Right cardiac atrium (tissue), 5 donors: ENCODE data around the gene PLSCR5. TPM values are rescaled to one million over a fixed set of nuclear protein-coding genes. Genes with fewer than 3 reads are reported as not detected.
A peak's percentile ranks its signal among the peaks of the same experiment; 100 is the strongest.

Source experiments
- ATAC-seq, 2 donors: fragments of 200-7000 bp; cut with Tn5 transposase; one replicate each; pipeline versions ENCODE4 v1.8.0 to v1.9.1; 2020; ENCODE audit warnings: moderate library complexity in 2 of 2, mild to moderate bottlenecking in 1 of 2
- DNase-seq, 3 donors: peaks; one replicate each; pipeline ENCODE4 v3.0.0-alpha.2; 2020
- H3K27ac ChIP-seq: one replicate; pipeline ENCODE4 v1.5.1; 2013; ENCODE audit warnings: mild to moderate bottlenecking, low read length, control low read depth, moderate library complexity
- H3K27me3 ChIP-seq: one replicate; pipeline ENCODE4 v1.6.1; 2013; ENCODE audit not compliant: control insufficient read depth, insufficient read depth
- H3K4me1 ChIP-seq: one replicate; pipeline ENCODE4 v1.6.1; 2013; ENCODE audit warnings: low read length; ENCODE audit not compliant: control insufficient read depth, insufficient read depth
- H3K4me3 ChIP-seq: one replicate; pipeline ENCODE4 v1.5.1; 2013; ENCODE audit warnings: low read length, control low read depth
- H3K9me3 ChIP-seq: one replicate; pipeline ENCODE4 v1.6.1; 2013; ENCODE audit warnings: low read length; ENCODE audit not compliant: control insufficient read depth
- WGBS: extraction: QIAGEN DNeasy Blood & Tissue Kit; methylation state at CpG from one replicate; pipeline ENCODE4 v1.1.7; 2013; 5-methylcytosine and 5-hydroxymethylcytosine counted together
- intact Hi-C, 4 donors: fragments of 100-400 bp; cut with DNase I; formaldehyde crosslinking; loops; one replicate each; pipeline versions ENCODE4 v1.11.0 to v1.14.0; 2022 to 2023
- long read RNA-seq, 4 donors: library from polyadenylated mRNA; unstranded; transcript quantifications; one replicate each; pipeline ENCODE4 v2.0.0, GENCODE V29; 2020 to 2021
- polyA plus RNA-seq: library from polyadenylated mRNA; stranded (reverse); fragments of 200-250 nt; gene quantifications from one replicate; pipeline ENCODE4 v1.2.3, GENCODE V29; 2013
- total RNA-seq, 4 donors: library from RNA; stranded (reverse); fragmentation: NEBNext Ultra II Directional; extraction: Animal tissue kit (Norgen Biotek cat#: 25700); gene quantifications; one replicate each; pipeline ENCODE4 v1.2.1, GENCODE V29; 2021
- donor health status: healthy with polysubstance abuse.
- donor health status: DM: no; HTN: yes; CAD: no.
- donor health status: DM: no; HTN: no; CAD: no.
- donor health status: DM: no; HTN: yes; CAD: no; lungs with severe emphysema.
- donor health status: DM: yes; HTN: yes; CAD: no.

PLSCR5 gene
- not detected for total RNA-seq
- not detected for polyA plus RNA-seq
- long read RNA-seq, donor 1 = 0 reads
- long read RNA-seq, donor 2 = 0 reads
- long read RNA-seq, donor 3 = 0 reads
- long read RNA-seq, donor 4 = 0 reads

DNA sequence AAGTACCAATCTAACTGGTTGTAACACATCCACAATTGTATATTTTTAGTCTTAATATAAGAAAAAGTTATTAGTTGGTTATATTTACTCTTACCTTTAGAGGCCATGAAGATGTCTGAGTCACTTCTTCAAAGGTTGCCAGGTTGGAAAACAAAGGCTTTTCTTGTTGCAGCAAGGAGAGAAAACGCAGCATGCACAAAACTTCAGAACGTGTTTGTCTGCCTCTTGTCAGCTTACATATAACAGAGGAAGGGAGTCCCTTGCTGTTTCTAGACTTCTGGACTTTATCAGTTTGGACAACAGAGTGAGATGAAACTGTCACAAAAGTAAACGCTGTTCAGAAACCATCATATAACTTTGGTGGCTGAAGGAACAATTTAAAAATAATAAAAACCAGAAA lies at the start of gene PLSCR5:
Gene PLSCR5, minus strand, starts transcription at position 241 of the 400 bp plus-strand sequence. Its CDS starts 134 bp downstream, at position 107.
- no peaks in the 10 kb centered on the region for H3K4me1 ChIP-seq
- H3K4me3 ChIP-seq = no peak within 1 kb of the TSS
- intact Hi-C loops = no loop called here
- no peak for ATAC-seq
- H3K27ac ChIP-seq = no peak within 1 kb of the TSS
- H3K9me3 ChIP-seq = no peaks in the 10 kb centered on the region
- WGBS = 23% methylated on average over 3 of the region's 3 CpGs
- no peaks in the 10 kb centered on the region for H3K27me3 ChIP-seq
- no peak for DNase-seq

DNA sequence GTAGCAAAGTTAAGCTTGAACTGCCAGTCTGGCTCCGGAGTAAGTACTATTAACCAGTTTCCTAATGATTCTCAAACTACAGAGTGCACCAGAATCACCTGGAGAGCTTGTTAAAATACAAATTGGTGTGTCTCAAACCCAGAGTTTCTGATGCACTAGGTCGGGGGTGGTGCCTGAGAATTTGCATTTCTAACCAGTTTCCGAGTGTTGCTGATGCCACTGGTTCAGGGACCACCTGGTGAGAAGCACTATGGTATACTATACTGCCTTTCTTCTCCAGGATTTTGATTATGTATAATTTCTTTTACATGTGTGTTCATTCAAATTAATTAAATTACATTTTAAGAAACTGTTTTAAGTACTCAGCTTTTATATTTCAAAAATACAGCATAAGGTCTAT lies 48.8 kb upstream of the PLSCR5 start:
- DNase-seq (no peak), ATAC-seq (no peak)
- intact Hi-C loops = no loop called here
- no peaks in the 10 kb centered on the region for H3K9me3 ChIP-seq
- H3K4me1 ChIP-seq = no peaks in the 10 kb centered on the region
- no peak overlapping the region for H3K27ac ChIP-seq
- H3K27me3 ChIP-seq = no peaks in the 10 kb centered on the region
- H3K4me3 ChIP-seq = no peak overlapping the region
- 65% methylated on average over 3 of the region's 3 CpGs for WGBS

- Histone ChIP-seq H3K27me3 (no peaks in the 10 kb centered on the region), H3K27ac (no peak overlapping the region), H3K4me1 (no peaks in the 10 kb centered on the region), H3K4me3 (no peak overlapping the region), H3K9me3 (no peaks in the 10 kb centered on the region)
- DNase-seq (no peak), ATAC-seq (peak in 1 of 2 donors; percentile 41)
- WGBS = 72% methylated on average over 2 of the region's 2 CpGs
- intact Hi-C loops = no loop called here
Measured at GRCh38 chr3:146650691-146651442, 45.7 kb upstream of the PLSCR5 start.

GRCh38 chr3:146646261-146646660 lies 41.1 kb upstream of the PLSCR5 start:
- ATAC-seq (no peak), DNase-seq (no peak)
- Histone ChIP-seq H3K27ac (no peak overlapping the region), H3K4me1 (no peaks in the 10 kb centered on the region), H3K27me3 (no peaks in the 10 kb centered on the region), H3K9me3 (no peaks in the 10 kb centered on the region), H3K4me3 (no peak overlapping the region)
- WGBS = 70% methylated on average over 4 of the region's 4 CpGs
- intact Hi-C loops = no loop called here

- ATAC-seq = no peak
- H3K4me3 ChIP-seq = no peak overlapping the region
- intact Hi-C loops = no loop called here
- no peaks in the 10 kb centered on the region for H3K27me3 ChIP-seq
- H3K4me1 ChIP-seq = no peaks in the 10 kb centered on the region
- H3K9me3 ChIP-seq = no peaks in the 10 kb centered on the region
- DNase-seq = no peak
- no peak overlapping the region for H3K27ac ChIP-seq
- 22% methylated on average over 3 of the region's 3 CpGs for WGBS
Measured at GRCh38 chr3:146640955-146641867, 36.1 kb upstream of the PLSCR5 start.

DNA sequence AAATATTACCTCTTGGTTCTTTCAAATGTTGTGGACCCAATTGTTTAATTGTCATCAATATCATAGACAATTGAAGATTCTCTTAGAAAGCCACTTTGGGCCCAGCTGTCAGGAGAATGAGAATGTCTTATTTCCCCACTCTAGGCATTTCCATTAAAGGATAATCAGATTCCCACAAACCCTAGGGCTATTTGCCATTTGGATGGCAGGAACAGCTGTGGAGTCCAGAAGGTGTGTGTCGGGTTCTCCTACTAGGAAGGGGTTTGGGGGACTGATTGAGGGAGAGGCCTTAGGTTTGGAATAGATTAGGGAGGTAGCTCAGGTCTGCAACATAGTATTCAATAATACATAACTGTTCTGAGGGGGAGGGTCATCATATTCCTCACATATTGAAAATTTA lies 35.2 kb upstream of the PLSCR5 start:
- intact Hi-C loops = no loop called here
- no peak for DNase-seq
- Histone ChIP-seq H3K27me3 (no peaks in the 10 kb centered on the region), H3K4me3 (no peak overlapping the region), H3K4me1 (no peaks in the 10 kb centered on the region), H3K9me3 (no peaks in the 10 kb centered on the region), H3K27ac (no peak overlapping the region)
- no peak for ATAC-seq
- 94% methylated on average over 1 of the region's 1 CpG for WGBS

DNA sequence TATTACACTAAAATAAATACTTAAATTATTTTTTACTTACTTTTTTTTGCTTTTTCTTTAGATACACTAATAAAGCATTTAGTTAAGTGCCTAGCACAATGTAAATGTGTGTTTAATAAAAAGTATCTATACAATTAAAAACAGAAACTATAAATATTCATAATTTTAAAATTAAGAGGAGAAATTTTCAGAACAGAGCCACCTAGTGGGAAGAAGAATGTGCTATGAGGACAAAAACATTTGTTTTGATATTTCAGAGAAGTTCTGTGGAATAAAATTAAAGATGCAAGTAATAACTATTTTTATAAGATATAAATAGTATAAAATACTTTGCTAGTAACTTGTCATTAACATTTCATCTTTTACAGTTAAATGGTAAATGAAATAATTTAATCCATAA lies 33.6 kb upstream of the PLSCR5 start:
- no peaks in the 10 kb centered on the region for H3K9me3 ChIP-seq
- H3K27ac ChIP-seq = no peak overlapping the region
- ATAC-seq (no peak), DNase-seq (no peak)
- intact Hi-C loops = no loop called here
- no peak overlapping the region for H3K4me3 ChIP-seq
- no peaks in the 10 kb centered on the region for H3K4me1 ChIP-seq
- H3K27me3 ChIP-seq = no peaks in the 10 kb centered on the region

GRCh38 chr3:146637871-146638270 lies 32.7 kb upstream of the PLSCR5 start:
- no peak for ATAC-seq
- Histone ChIP-seq H3K4me3 (no peak overlapping the region), H3K27me3 (no peaks in the 10 kb centered on the region), H3K4me1 (no peaks in the 10 kb centered on the region), H3K9me3 (no peaks in the 10 kb centered on the region), H3K27ac (no peak overlapping the region)
- 84% methylated on average over 3 of the region's 3 CpGs for WGBS
- no peak for DNase-seq
- intact Hi-C loops = no loop called here

DNA sequence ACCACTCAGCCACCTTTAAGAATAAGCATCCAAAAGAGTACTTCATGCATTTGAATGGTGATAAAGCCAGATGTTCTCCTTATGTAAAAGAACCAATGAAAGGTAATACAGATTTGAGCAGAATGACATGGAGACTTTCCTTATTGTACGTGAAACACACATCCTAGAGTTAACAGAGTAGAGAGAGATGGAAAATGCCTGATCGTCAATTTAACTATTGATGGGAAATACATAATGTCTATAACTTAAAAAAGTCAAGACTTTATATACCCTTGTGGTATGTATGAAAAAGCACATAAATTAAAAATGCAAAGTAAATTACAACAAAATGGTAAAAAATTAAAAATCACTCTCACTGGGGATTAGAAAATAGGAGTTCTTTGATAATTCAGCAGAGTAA lies 31.7 kb upstream of the PLSCR5 start:
- Histone ChIP-seq H3K9me3 (no peaks in the 10 kb centered on the region), H3K4me3 (no peak overlapping the region), H3K27me3 (no peaks in the 10 kb centered on the region), H3K27ac (no peak overlapping the region), H3K4me1 (no peaks in the 10 kb centered on the region)
- intact Hi-C loops = no loop called here
- ATAC-seq (no peak), DNase-seq (no peak)
- 78% methylated on average over 2 of the region's 2 CpGs for WGBS

GRCh38 chr3:146634346-146634745 lies 29.2 kb upstream of the PLSCR5 start:
- ATAC-seq = no peak
- Histone ChIP-seq H3K4me3 (no peak overlapping the region), H3K27ac (no peak overlapping the region), H3K9me3 (no peaks in the 10 kb centered on the region), H3K4me1 (no peaks in the 10 kb centered on the region), H3K27me3 (no peaks in the 10 kb centered on the region)
- intact Hi-C loops = no loop called here
- DNase-seq = no peak
- 78% methylated on average over 3 of the region's 3 CpGs for WGBS

- ATAC-seq (no peak), DNase-seq (no peak)
- Histone ChIP-seq H3K4me1 (no peaks in the 10 kb centered on the region), H3K27ac (no peak overlapping the region), H3K27me3 (peaks cover 2% of the 10 kb centered on the region), H3K4me3 (no peak overlapping the region), H3K9me3 (no peaks in the 10 kb centered on the region)
- intact Hi-C loops = no loop called here
Measured at GRCh38 chr3:146628671-146629070, 23.5 kb upstream of the PLSCR5 start.
